B cell (primary cell): ENCODE data around the gene CAMTA1. TPM values are rescaled to one million over a fixed set of nuclear protein-coding genes. Genes with fewer than 3 reads are reported as not detected.

ENCODE experiments used
- ATAC-seq: fragments of 200-7000 bp; cut with Tn5 transposase; one replicate; pipeline ENCODE4 v1.10.0; 2021; ENCODE audit warnings: low read depth, mild to moderate bottlenecking, moderate number of reproducible peaks, moderate library complexity
- CTCF ChIA-PET: fragments of 350-600 bp; sonication (Branson Sonifier 250); formaldehyde crosslinking; loops from one replicate; lab custom pipeline; 2021; ENCODE audit warnings: antibody characterized with exemption, inconsistent platforms; lab: Charles Lee
- POLR2A ChIA-PET: fragments of 350-600 bp; sonication (Branson Sonifier 250); formaldehyde crosslinking; loops from one replicate; lab custom pipeline; 2021; ENCODE audit warnings: antibody characterized with exemption; lab: Charles Lee
- DNase-seq: peaks from one replicate; pipeline ENCODE4 v3.0.0; 2013
- H2AFZ ChIP-seq: 2 replicates; pipeline ENCODE4 v1.6.1; 2012; ENCODE audit warnings: mild to moderate bottlenecking, low read depth, low read length; ENCODE audit not compliant: insufficient read depth, poor library complexity, severe bottlenecking
- H3K27ac ChIP-seq, 2 donors: 1 replicate in 1 of 2; 2 replicates in 1 of 2; pipeline ENCODE4 v1.5.1; 2012 to 2013; ENCODE audit warnings: low read length in 2 of 2, mild to moderate bottlenecking in 2 of 2, moderate library complexity in 1 of 2
- H3K27me3 ChIP-seq, 4 experiments: fragments of 200-600 bp in 1 of 4; sonication (generic) in 1 of 4; replicated peaks in 1 of 4; 1 replicate in 2 of 4; 2 replicates in 2 of 4; pipeline versions ENCODE4 v1.6.1 to v1.7.0; 2013 to 2016; ENCODE audit warnings: low read length in 3 of 4, mild to moderate bottlenecking in 2 of 4, mixed read lengths in 1 of 4, moderate library complexity in 1 of 4; ENCODE audit not compliant: insufficient read depth in 4 of 4, control insufficient read depth in 3 of 4; ENCODE audit errors: control extremely low read depth in 1 of 4
- H3K36me3 ChIP-seq, 2 experiments: replicated peaks in 1 of 2; 1 replicate in 1 of 2; 2 replicates in 1 of 2; pipeline versions ENCODE4 v1.6.1 to v1.7.1; 2013; ENCODE audit warnings: low read length in 1 of 2; ENCODE audit not compliant: insufficient read depth in 2 of 2, control insufficient read depth in 1 of 2; ENCODE audit errors: control extremely low read depth in 1 of 2, extremely low read depth in 1 of 2
- H3K4me1 ChIP-seq, 2 donors: fragments of 200-600 bp in 1 of 2; sonication (generic) in 1 of 2; 1 replicate in 1 of 2; 2 replicates in 1 of 2; pipeline versions ENCODE4 v1.5.1 to v1.6.1; 2013 to 2017; ENCODE audit warnings: low read length in 2 of 2; ENCODE audit not compliant: control insufficient read depth in 2 of 2, insufficient read depth in 2 of 2
- H3K4me2 ChIP-seq: replicated peaks from 2 replicates; pipeline ENCODE3; 2012; ENCODE audit warnings: mild to moderate bottlenecking, low read depth, low read length; ENCODE audit not compliant: poor library complexity, severe bottlenecking
- H3K4me3 ChIP-seq, 5 experiments: fragments of 200-600 bp in 1 of 5; sonication (generic) in 1 of 5; 1 replicate in 3 of 5; 2 replicates in 2 of 5; pipeline versions ENCODE4 v1.5.1 to v1.7.0; 2011 to 2016; ENCODE audit warnings: low read length in 4 of 5, mild to moderate bottlenecking in 4 of 5, low read depth in 2 of 5, control low read depth in 1 of 5, moderate library complexity in 1 of 5; ENCODE audit not compliant: insufficient read depth in 1 of 5; ENCODE audit errors: control extremely low read depth in 1 of 5, extremely low read depth in 1 of 5
- H3K79me2 ChIP-seq: fragments of 200-600 bp; sonication (generic); one replicate; pipeline ENCODE4 v1.6.0; 2016; ENCODE audit warnings: low read length; ENCODE audit not compliant: control insufficient read depth, insufficient read depth
- H3K9ac ChIP-seq: fragments of 200-600 bp; sonication (generic); 2 replicates; pipeline ENCODE4 v1.6.1; 2017; ENCODE audit warnings: mild to moderate bottlenecking, low read length, moderate library complexity
- H3K9me3 ChIP-seq, 3 donors: one replicate each; pipeline versions ENCODE4 v1.6.1 to v1.7.1; 2013; ENCODE audit warnings: low read length in 2 of 3; ENCODE audit not compliant: control insufficient read depth in 2 of 3, insufficient read depth in 1 of 3; ENCODE audit errors: control extremely low read depth in 1 of 3
- H4K20me1 ChIP-seq: 2 replicates; pipeline ENCODE4 v1.6.0; 2012; ENCODE audit warnings: mild to moderate bottlenecking, low read length; ENCODE audit not compliant: insufficient read depth, control insufficient read depth, poor library complexity, severe bottlenecking
- H3K27ac Mint-ChIP-seq: one replicate; pipeline ENCODE4 v1.8.0; 2021; ENCODE audit warnings: mixed read lengths
- H3K27me3 Mint-ChIP-seq: one replicate; pipeline ENCODE4 v1.8.0; 2021; ENCODE audit warnings: mixed read lengths
- H3K4me1 Mint-ChIP-seq: one replicate; pipeline ENCODE4 v1.8.0; 2021; ENCODE audit warnings: mixed read lengths
- H3K4me3 Mint-ChIP-seq: one replicate; pipeline ENCODE4 v1.8.0; 2021; ENCODE audit warnings: mixed read lengths
- H3K9me3 Mint-ChIP-seq: one replicate; pipeline ENCODE4 v1.8.0; 2022; ENCODE audit warnings: mixed read lengths; ENCODE audit not compliant: insufficient read depth
- EZH2 ChIP-seq: IDR thresholded peaks from 2 replicates; pipeline ENCODE4 v1.6.1; 2012; ENCODE audit warnings: borderline replicate concordance, low read depth, mild to moderate bottlenecking, moderate library complexity, low read length; ENCODE audit not compliant: insufficient read depth, poor library complexity, severe bottlenecking
- WGBS: methylation state at CpG from one replicate; pipeline ENCODE4 v1.1.5; 2013; ENCODE audit warnings: missing lambda C conversion rate; ENCODE audit not compliant: insufficient coverage; 5-methylcytosine and 5-hydroxymethylcytosine counted together
- intact Hi-C: fragments of 100-400 bp; cut with micrococcal nuclease; formaldehyde crosslinking; loops from one replicate; pipeline ENCODE4 v1.10.0; 2022
- polyA plus RNA-seq: library from polyadenylated mRNA; depleted of rRNA; stranded (reverse); fragments of >200 nt; gene quantifications from 2 replicates; pipeline ENCODE4 v1.2.3, GENCODE V29; 2012
- total RNA-seq, 2 donors: library from RNA; stranded (reverse); fragments of 120-200 nt in 1 of 2; gene quantifications; 1 replicate in 1 of 2; 2 replicates in 1 of 2; pipeline versions ENCODE4 v1.2.3 to v1.2.4, GENCODE V29; 2013 to 2022
- TF ChIP-seq, protein P1 (sequence below): fragments of 200-600 bp; IDR thresholded peaks from one replicate; pipeline ENCODE4 v1.8.0; 2022; ENCODE audit warnings: antibody characterized with exemption, mild to moderate bottlenecking

The CAMTA1 gene
- total and polyA plus RNA-seq, 2 donors (not counting 1 experiment from before 2014, with no cell fraction given) = 42.2 to 45.7 TPM

DNA sequence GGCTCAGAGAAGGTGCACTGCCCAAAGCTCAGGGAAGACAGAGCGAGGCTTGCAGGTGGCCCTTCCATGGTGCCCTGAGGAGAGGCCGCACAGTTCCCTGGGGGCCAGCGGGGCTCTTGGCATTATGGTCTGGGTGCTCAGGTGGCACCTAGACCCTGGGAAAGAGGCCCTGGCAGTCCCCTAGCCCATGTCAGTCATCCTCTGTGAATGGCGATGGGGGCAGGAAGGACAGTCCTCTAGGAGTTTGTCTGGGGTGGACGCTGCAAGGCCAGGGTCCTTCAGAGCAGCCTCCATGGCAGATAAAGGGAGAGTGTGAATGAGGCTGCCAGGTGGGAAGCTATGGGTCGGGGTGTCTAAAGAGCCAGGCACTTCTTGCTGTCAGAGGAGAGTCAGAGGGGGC, 640.0 kb downstream of the CAMTA1 start:
- H3K9me3 Mint-ChIP-seq = peaks cover under 1% of the 10 kb centered on the region
- Histone ChIP-seq H3K9ac (no peak overlapping the region), H3K79me2 (no peaks in the 10 kb centered on the region), H3K4me1 (no peaks in the 10 kb centered on the region), H3K9me3 (peaks cover 0 to 8% (median 0%) of the 10 kb centered on the region in 3 donors), H3K27me3 (no peaks in the 10 kb centered on the region), H4K20me1 (no peaks in the 10 kb centered on the region), H3K4me3 (no peak overlapping the region), H3K36me3 (no peaks in the 10 kb centered on the region), H2AFZ (no peak overlapping the region), H3K4me2 (no peak overlapping the region), H3K27ac (no peak overlapping the region)
- no peak overlapping the region for H3K4me3 Mint-ChIP-seq
- no peak for DNase-seq
- H3K27me3 Mint-ChIP-seq = peaks cover 5% of the 10 kb centered on the region
- no peak overlapping the region for H3K27ac Mint-ChIP-seq
- WGBS = 83% methylated on average over 5 of the region's 6 CpGs
- ATAC-seq = no peak
- TF ChIP-seq EZH2 = no peak
- TF ChIP-seq, protein P1, sequence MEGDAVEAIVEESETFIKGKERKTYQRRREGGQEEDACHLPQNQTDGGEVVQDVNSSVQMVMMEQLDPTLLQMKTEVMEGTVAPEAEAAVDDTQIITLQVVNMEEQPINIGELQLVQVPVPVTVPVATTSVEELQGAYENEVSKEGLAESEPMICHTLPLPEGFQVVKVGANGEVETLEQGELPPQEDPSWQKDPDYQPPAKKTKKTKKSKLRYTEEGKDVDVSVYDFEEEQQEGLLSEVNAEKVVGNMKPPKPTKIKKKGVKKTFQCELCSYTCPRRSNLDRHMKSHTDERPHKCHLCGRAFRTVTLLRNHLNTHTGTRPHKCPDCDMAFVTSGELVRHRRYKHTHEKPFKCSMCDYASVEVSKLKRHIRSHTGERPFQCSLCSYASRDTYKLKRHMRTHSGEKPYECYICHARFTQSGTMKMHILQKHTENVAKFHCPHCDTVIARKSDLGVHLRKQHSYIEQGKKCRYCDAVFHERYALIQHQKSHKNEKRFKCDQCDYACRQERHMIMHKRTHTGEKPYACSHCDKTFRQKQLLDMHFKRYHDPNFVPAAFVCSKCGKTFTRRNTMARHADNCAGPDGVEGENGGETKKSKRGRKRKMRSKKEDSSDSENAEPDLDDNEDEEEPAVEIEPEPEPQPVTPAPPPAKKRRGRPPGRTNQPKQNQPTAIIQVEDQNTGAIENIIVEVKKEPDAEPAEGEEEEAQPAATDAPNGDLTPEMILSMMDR = no peak
- intact Hi-C loops = no loop called here
- H3K4me1 Mint-ChIP-seq = no peaks in the 10 kb centered on the region
- ChIA-PET CTCF (no interaction called here), POLR2A (no interaction called here)

DNA sequence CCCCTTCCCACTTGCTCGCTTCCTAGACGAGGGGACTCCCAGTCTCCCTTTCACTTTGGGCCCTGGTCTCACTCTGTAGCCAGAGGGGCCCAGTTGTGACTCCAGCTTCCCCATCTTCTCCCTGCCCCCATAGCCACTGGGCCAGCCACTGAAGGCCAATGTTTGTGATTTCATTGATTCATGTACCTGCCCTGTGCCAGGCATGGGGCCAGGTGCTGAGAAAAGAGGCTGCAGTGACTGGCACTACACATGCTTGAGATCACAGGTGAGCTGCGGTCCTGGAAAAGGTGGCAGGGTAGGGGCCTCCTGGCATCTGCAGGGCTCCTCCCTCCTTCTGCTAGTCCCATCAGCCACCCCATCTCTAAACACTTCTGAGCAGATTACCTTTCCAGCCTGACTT, 640.5 kb downstream of the CAMTA1 start:
- Histone ChIP-seq H2AFZ (no peak overlapping the region), H4K20me1 (no peaks in the 10 kb centered on the region), H3K4me2 (no peak overlapping the region), H3K79me2 (no peaks in the 10 kb centered on the region), H3K27ac (no peak overlapping the region), H3K4me1 (no peaks in the 10 kb centered on the region), H3K4me3 (no peak overlapping the region), H3K9ac (no peak overlapping the region), H3K9me3 (peaks cover 0 to 5% (median 0%) of the 10 kb centered on the region in 3 donors), H3K36me3 (no peaks in the 10 kb centered on the region), H3K27me3 (no peaks in the 10 kb centered on the region)
- POLR2A ChIA-PET = no interaction called here
- DNase-seq (no peak), ATAC-seq (no peak)
- Mint-ChIP-seq H3K27me3 (peaks cover 4% of the 10 kb centered on the region), H3K27ac (no peak overlapping the region), H3K9me3 (no peaks in the 10 kb centered on the region), H3K4me1 (no peaks in the 10 kb centered on the region), H3K4me3 (no peak overlapping the region)
- no peak for TF ChIP-seq EZH2
- TF ChIP-seq, protein P1 = no peak
- 67% methylated on average over 2 of the region's 3 CpGs for WGBS
- intact Hi-C loops = no loop called here
- CTCF ChIA-PET = no interaction called here
